WTC11 (cell line): ENCODE results near the gene INHBB. TPM values are rescaled to one million over a fixed set of nuclear protein-coding genes. Genes with fewer than 3 reads are reported as not detected.

Source experiments
- ATAC-seq: fragments of 200-7000 bp; cut with Tn5 transposase; 2 replicates; pipeline ENCODE4 v1.10.0; 2021; ENCODE audit warnings: mild to moderate bottlenecking, moderate library complexity
- CTCF ChIA-PET: fragments of 300-600 bp; sonication (Branson Sonifier 250); formaldehyde crosslinking; loops from one replicate; lab custom pipeline; 2021; ENCODE audit warnings: antibody characterized with exemption; lab: Charles Lee
- POLR2A ChIA-PET: fragments of 350-600 bp; sonication (Branson Sonifier 250); formaldehyde crosslinking; loops from one replicate; lab custom pipeline; 2021; ENCODE audit warnings: antibody characterized with exemption; lab: Charles Lee
- DNase-seq: peaks from one replicate; pipeline ENCODE4 v3.0.0; 2021; ENCODE audit warnings: low spot score
- H3K27ac Mint-ChIP-seq: 2 replicates; pipeline ENCODE4 v1.8.0; 2021; ENCODE audit warnings: mixed read lengths
- H3K27me3 Mint-ChIP-seq: 2 replicates; pipeline ENCODE4 v1.8.0; 2021; ENCODE audit warnings: low read depth, mild to moderate bottlenecking, moderate library complexity, mixed read lengths
- H3K36me3 Mint-ChIP-seq: 2 replicates; pipeline ENCODE4 v1.8.0; 2021; ENCODE audit warnings: mixed read lengths
- H3K4me1 Mint-ChIP-seq: 2 replicates; pipeline ENCODE4 v1.8.0; 2022; ENCODE audit warnings: mixed read lengths
- H3K4me3 Mint-ChIP-seq: 2 replicates; pipeline ENCODE4 v1.8.0; 2021; ENCODE audit warnings: mild to moderate bottlenecking, moderate library complexity, mixed read lengths
- H3K9me3 Mint-ChIP-seq: 2 replicates; pipeline ENCODE4 v1.8.0; 2021; ENCODE audit warnings: mixed read lengths
- AR ChIP-seq: fragments of 250-450 bp; sonication (Bioruptor Pico); IDR thresholded peaks from 2 replicates; pipeline ENCODE4 v1.9.0; 2021; ENCODE audit warnings: mild to moderate bottlenecking
- ELF4 ChIP-seq: sonication (generic); formaldehyde crosslinking; IDR thresholded peaks from 2 replicates; pipeline ENCODE4 v1.8.1; 2022; ENCODE audit warnings: low read depth, mild to moderate bottlenecking, moderate library complexity, missing genetic modification reagents
- ERG ChIP-seq: fragments of 250-450 bp; sonication (Bioruptor Pico); IDR thresholded peaks from 2 replicates; pipeline ENCODE4 v1.8.0; 2021; ENCODE audit warnings: mild to moderate bottlenecking
- HMGXB4 ChIP-seq: sonication (generic); formaldehyde crosslinking; IDR thresholded peaks from 2 replicates; pipeline ENCODE4 v1.8.1; 2023; ENCODE audit warnings: mild to moderate bottlenecking, moderate library complexity, missing genetic modification reagents
- NFATC4 ChIP-seq: fragments of 250-450 bp; sonication (Bioruptor Pico); IDR thresholded peaks from 2 replicates; pipeline ENCODE4 v1.9.0; 2021; ENCODE audit warnings: mild to moderate bottlenecking
- NR1H2 ChIP-seq: sonication (generic); formaldehyde crosslinking; IDR thresholded peaks from 2 replicates; pipeline ENCODE4 v1.9.0; 2021; ENCODE audit warnings: mild to moderate bottlenecking, moderate library complexity, missing genetic modification reagents
- NR2C2 ChIP-seq: sonication (generic); formaldehyde crosslinking; IDR thresholded peaks from 2 replicates; pipeline ENCODE4 v1.8.0; 2022; ENCODE audit warnings: mild to moderate bottlenecking, missing genetic modification reagents
- PREB ChIP-seq: sonication (generic); formaldehyde crosslinking; IDR thresholded peaks from 2 replicates; pipeline ENCODE4 v1.8.1; 2022; ENCODE audit warnings: mild to moderate bottlenecking, missing genetic modification reagents, moderate library complexity, borderline replicate concordance
- SMAD3 ChIP-seq: sonication (generic); formaldehyde crosslinking; IDR thresholded peaks from 2 replicates; pipeline ENCODE4 v1.8.0; 2022; ENCODE audit warnings: missing genetic modification reagents, mild to moderate bottlenecking, borderline replicate concordance
- USF2 ChIP-seq: sonication (generic); formaldehyde crosslinking; IDR thresholded peaks from 2 replicates; pipeline ENCODE4 v1.8.1; 2023; ENCODE audit warnings: mild to moderate bottlenecking, missing genetic modification reagents, moderate library complexity
- ZMAT4 ChIP-seq: fragments of 250-450 bp; sonication (Bioruptor Pico); IDR thresholded peaks from 2 replicates; pipeline ENCODE4 v1.9.0; 2021; ENCODE audit warnings: mild to moderate bottlenecking
- ZNF121 ChIP-seq: sonication (generic); formaldehyde crosslinking; IDR thresholded peaks from 2 replicates; pipeline ENCODE4 v1.8.0; 2023; ENCODE audit warnings: missing genetic modification reagents
- ZNF138 ChIP-seq: sonication (generic); formaldehyde crosslinking; conservative IDR thresholded peaks from 2 replicates; pipeline ENCODE4 v1.8.1; 2022; ENCODE audit warnings: mild to moderate bottlenecking, moderate library complexity, missing genetic modification reagents
- ZNF263 ChIP-seq: sonication (generic); formaldehyde crosslinking; IDR thresholded peaks from 2 replicates; pipeline ENCODE4 v1.8.1; 2022; ENCODE audit warnings: low read depth, mild to moderate bottlenecking, moderate library complexity, missing genetic modification reagents
- ZNF423 ChIP-seq: fragments of 250-450 bp; sonication (Bioruptor Pico); IDR thresholded peaks from 2 replicates; pipeline ENCODE4 v2.1.2; 2022; ENCODE audit warnings: mild to moderate bottlenecking, moderate library complexity
- ZNF425 ChIP-seq: fragments of 250-450 bp; sonication (Bioruptor Pico); conservative IDR thresholded peaks from 2 replicates; pipeline ENCODE4 v1.9.0; 2021; ENCODE audit warnings: mild to moderate bottlenecking
- ZNF532 ChIP-seq: fragments of 250-450 bp; sonication (Bioruptor Pico); IDR thresholded peaks from 2 replicates; pipeline ENCODE4 v1.9.0; 2021; ENCODE audit warnings: mild to moderate bottlenecking, borderline replicate concordance
- total RNA-seq: library from RNA; stranded (reverse); gene quantifications from 3 replicates; pipeline ENCODE4 v1.2.3, GENCODE V29; 2021

Gene INHBB
- total RNA-seq, 1 experiment from 2014 or later: 0.26 TPM

- TF ChIP-seq ZNF532 (CRISPR knock-in tag) (no peak), ELF4 (CRISPR knock-in tag) (no peak), ZNF423 (no peak), ZNF425 (CRISPR knock-in tag) (no peak)
Measured at GRCh38 chr2:120318626-120319025, 27.3 kb upstream of the INHBB start (continued).

- peaks cover 28% of the 10 kb centered on the region for H3K27me3 Mint-ChIP-seq
- TF ChIP-seq AR (CRISPR knock-in tag) (no peak), SMAD3 (CRISPR knock-in tag) (no peak)
Measured at GRCh38 chr2:120319123-120319522, 26.8 kb upstream of the INHBB start.

GRCh38 chr2:120319686-120320317 lies 26.1 kb upstream of the INHBB start:
- no peak for ATAC-seq
- H3K27me3 Mint-ChIP-seq: peaks cover 21% of the 10 kb centered on the region
- H3K9me3 Mint-ChIP-seq: no peaks in the 10 kb centered on the region
- no peaks in the 10 kb centered on the region for H3K36me3 Mint-ChIP-seq
- POLR2A ChIA-PET: interaction anchor here (0.6 kb wide), 1 partner anchor 358 kb away, joined by 6 read pairs; no protein-coding TSS in a partner anchor
- no peak overlapping the region for H3K4me3 Mint-ChIP-seq
- no peaks in the 10 kb centered on the region for H3K4me1 Mint-ChIP-seq
- DNase-seq: no peak
- no peak overlapping the region for H3K27ac Mint-ChIP-seq
- CTCF ChIA-PET: interaction anchor here (0.6 to 1.0 kb wide), 3 partner anchors 17 to 233 kb away, joined by 3 to 6 read pairs (median 4); no protein-coding TSS in a partner anchor
- no peak for TF ChIP-seq NR2C2
- no peak for TF ChIP-seq ZNF138 (CRISPR knock-in tag)
- TF ChIP-seq HMGXB4: no peak
- no peak for TF ChIP-seq NFATC4 (CRISPR knock-in tag)
- TF ChIP-seq ERG (CRISPR knock-in tag): no peak
- TF ChIP-seq NR1H2 (CRISPR knock-in tag): no peak
- TF ChIP-seq PREB: no peak
- no peak for TF ChIP-seq ZMAT4 (CRISPR knock-in tag)
- no peak for TF ChIP-seq ZNF263 (CRISPR knock-in tag)
- no peak for TF ChIP-seq USF2
- no peak for TF ChIP-seq ZNF121 (CRISPR knock-in tag)

More at GRCh38 chr2:120319123-120319522, 26.8 kb upstream of the INHBB start:
- CTCF ChIA-PET: interaction anchor here (1.2 kb wide), 1 partner anchor 146 kb away, joined by 3 read pairs; no protein-coding TSS in a partner anchor
- H3K36me3 Mint-ChIP-seq: no peaks in the 10 kb centered on the region
- H3K4me1 Mint-ChIP-seq: no peaks in the 10 kb centered on the region
- POLR2A ChIA-PET: no interaction called here
- no peak overlapping the region for H3K27ac Mint-ChIP-seq
- no peaks in the 10 kb centered on the region for H3K9me3 Mint-ChIP-seq
- ATAC-seq (no peak), DNase-seq (no peak)
- H3K4me3 Mint-ChIP-seq: no peak overlapping the region
